ENCODE results near the gene C6orf89. TPM values are rescaled to one million over a fixed set of nuclear protein-coding genes. Genes with fewer than 3 reads are reported as not detected.
A peak's percentile ranks its signal among the peaks of the same experiment; 100 is the strongest.

Gene C6orf89
- total RNA-seq, 4 donors from 2014 or later: 7.8 to 41.8 (median 28.2) TPM

- Histone ChIP-seq H3K4me3 (no peak overlapping the region), H3K36me3 (no peaks in the 10 kb centered on the region), H3K27ac (peak overlapping the region in 3 of 4 donors; percentile 10 to 55 (median 50)), H3K9me3 (no peaks in the 10 kb centered on the region), H3K4me1 (peaks cover 6 to 38% (median 13%) of the 10 kb centered on the region in 4 donors), H3K27me3 (no peaks in the 10 kb centered on the region)
- intact Hi-C loops (cut with DNase I; ENCODE audit: low total_unique reads) (no loop called here), in situ Hi-C loops (cut with MboI; ENCODE audit: low pct_ligation_motif_present in 1 of 4, low pct_unique_long_range_greater_than_20kb in 1 of 4, low sequenced_read_pairs in 3 of 4) (no loop called here)
- WGBS, 2 donors (ENCODE audit: low coverage in 1 of 2): 66% methylated on average over 7 of the region's 7 CpGs; no CpG with 5 or more reads in 1 of the 2 donors
- DNase-seq: peak; percentile 40
- TF ChIP-seq POLR2AphosphoS5 (IDR thresholded peaks at IDR 0.05) (no peak), EP300 (IDR thresholded peaks at IDR 0.05; ENCODE audit: low read depth) (no peak), CTCF (IDR thresholded peaks at IDR 0.05) (no peak), POLR2A (IDR thresholded peaks at IDR 0.05) (no peak)
Measured at GRCh38 chr6:36928547-36928918, 42.8 kb downstream of the C6orf89 start.

GRCh38 chr6:36929152-36929551 is 43.4 kb downstream of the C6orf89 start:
- no peak for DNase-seq
- WGBS, 2 donors (ENCODE audit: low coverage in 1 of 2): 62 to 85% methylated on average over 2 to 10 of the region's 10 CpGs
- intact Hi-C loops (cut with DNase I; ENCODE audit: low total_unique reads): no loop called here
- H3K9me3 ChIP-seq: no peaks in the 10 kb centered on the region
- H3K4me1 ChIP-seq: peaks cover 6 to 33% (median 13%) of the 10 kb centered on the region in 4 donors
- TF ChIP-seq CTCF (IDR thresholded peaks at IDR 0.05): no peak
- no peak for TF ChIP-seq POLR2AphosphoS5 (IDR thresholded peaks at IDR 0.05)
- no peak for TF ChIP-seq EP300 (IDR thresholded peaks at IDR 0.05; ENCODE audit: low read depth)
- no peak for TF ChIP-seq POLR2A (IDR thresholded peaks at IDR 0.05)
- no peaks in the 10 kb centered on the region for H3K27me3 ChIP-seq
- H3K4me3 ChIP-seq: no peak overlapping the region
- H3K36me3 ChIP-seq: no peaks in the 10 kb centered on the region
- in situ Hi-C loops (cut with MboI; ENCODE audit: low pct_ligation_motif_present in 1 of 4, low pct_unique_long_range_greater_than_20kb in 1 of 4, low sequenced_read_pairs in 3 of 4): no loop called here
- no peak overlapping the region for H3K27ac ChIP-seq

GRCh38 chr6:36929607-36930006 is 43.9 kb downstream of the C6orf89 start:
- no peaks in the 10 kb centered on the region for H3K9me3 ChIP-seq
- no peaks in the 10 kb centered on the region for H3K27me3 ChIP-seq
- TF ChIP-seq POLR2AphosphoS5 (IDR thresholded peaks at IDR 0.05) (no peak), CTCF (IDR thresholded peaks at IDR 0.05) (no peak), EP300 (IDR thresholded peaks at IDR 0.05; ENCODE audit: low read depth) (no peak)
- H3K4me3 ChIP-seq: no peak overlapping the region
- H3K4me1 ChIP-seq: peaks cover 6 to 31% (median 13%) of the 10 kb centered on the region in 4 donors
- H3K36me3 ChIP-seq: no peaks in the 10 kb centered on the region
- in situ Hi-C loops (cut with MboI; ENCODE audit: low pct_ligation_motif_present in 1 of 4, low pct_unique_long_range_greater_than_20kb in 1 of 4, low sequenced_read_pairs in 3 of 4) (no loop called here), intact Hi-C loops (cut with DNase I; ENCODE audit: low total_unique reads) (no loop called here)
- no peak overlapping the region for H3K27ac ChIP-seq
- 47 to 61% methylated on average over 5 of the region's 5 CpGs for WGBS, 2 donors (ENCODE audit: low coverage in 1 of 2)
- no peak for DNase-seq

GRCh38 chr6:36930483-36930882 is 44.7 kb downstream of the C6orf89 start:
- no peaks in the 10 kb centered on the region for H3K27me3 ChIP-seq
- H3K27ac ChIP-seq: no peak overlapping the region
- in situ Hi-C loops (cut with MboI; ENCODE audit: low pct_ligation_motif_present in 1 of 4, low pct_unique_long_range_greater_than_20kb in 1 of 4, low sequenced_read_pairs in 3 of 4): no loop called here
- DNase-seq: no peak
- H3K4me3 ChIP-seq: no peak overlapping the region
- H3K4me1 ChIP-seq: peaks cover 6 to 26% (median 13%) of the 10 kb centered on the region in 4 donors
- 87 to 94% methylated on average over 4 of the region's 4 CpGs for WGBS, 2 donors (ENCODE audit: low coverage in 1 of 2)
- intact Hi-C loops (cut with DNase I; ENCODE audit: low total_unique reads): no loop called here
- no peak for TF ChIP-seq POLR2AphosphoS5 (IDR thresholded peaks at IDR 0.05)
- TF ChIP-seq POLR2A (IDR thresholded peaks at IDR 0.05): no peak
- no peak for TF ChIP-seq CTCF (IDR thresholded peaks at IDR 0.05)
- TF ChIP-seq EP300 (IDR thresholded peaks at IDR 0.05; ENCODE audit: low read depth): no peak
- H3K36me3 ChIP-seq: no peaks in the 10 kb centered on the region
- H3K9me3 ChIP-seq: no peaks in the 10 kb centered on the region
